Prostate gland (tissue), 2 donors: ENCODE measurements around the gene ATF6B.

Experiments used
- POLR2A ChIP-seq: fragments of 450-650 bp; IDR thresholded peaks from one replicate; pipeline ENCODE4 v1.6.1; 2016; ENCODE audit warnings: antibody characterized with exemption, mild to moderate bottlenecking
- TF ChIP-seq, protein P1 (sequence below), 4 experiments: fragments of 200-600 bp in 2 of 4; fragments of 450-650 bp in 2 of 4; sonication (generic) in 2 of 4; IDR thresholded peaks; 1 replicate in 3 of 4; 2 replicates in 1 of 4; pipeline ENCODE4 v1.5.1; 2016 to 2019; ENCODE audit warnings: antibody characterized with exemption in 4 of 4, mild to moderate bottlenecking in 2 of 4, moderate library complexity in 2 of 4

- TF ChIP-seq, protein P1, sequence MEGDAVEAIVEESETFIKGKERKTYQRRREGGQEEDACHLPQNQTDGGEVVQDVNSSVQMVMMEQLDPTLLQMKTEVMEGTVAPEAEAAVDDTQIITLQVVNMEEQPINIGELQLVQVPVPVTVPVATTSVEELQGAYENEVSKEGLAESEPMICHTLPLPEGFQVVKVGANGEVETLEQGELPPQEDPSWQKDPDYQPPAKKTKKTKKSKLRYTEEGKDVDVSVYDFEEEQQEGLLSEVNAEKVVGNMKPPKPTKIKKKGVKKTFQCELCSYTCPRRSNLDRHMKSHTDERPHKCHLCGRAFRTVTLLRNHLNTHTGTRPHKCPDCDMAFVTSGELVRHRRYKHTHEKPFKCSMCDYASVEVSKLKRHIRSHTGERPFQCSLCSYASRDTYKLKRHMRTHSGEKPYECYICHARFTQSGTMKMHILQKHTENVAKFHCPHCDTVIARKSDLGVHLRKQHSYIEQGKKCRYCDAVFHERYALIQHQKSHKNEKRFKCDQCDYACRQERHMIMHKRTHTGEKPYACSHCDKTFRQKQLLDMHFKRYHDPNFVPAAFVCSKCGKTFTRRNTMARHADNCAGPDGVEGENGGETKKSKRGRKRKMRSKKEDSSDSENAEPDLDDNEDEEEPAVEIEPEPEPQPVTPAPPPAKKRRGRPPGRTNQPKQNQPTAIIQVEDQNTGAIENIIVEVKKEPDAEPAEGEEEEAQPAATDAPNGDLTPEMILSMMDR (IDR thresholded peaks at IDR 0.05) = no peak
- TF ChIP-seq POLR2A = no peak
Measured at GRCh38 chr6:32176476-32177182, 48.6 kb upstream of the ATF6B start.
